HG03280 (cell line): Measurements from ENCODE around the gene POLR2J.
A peak's percentile ranks its signal among the peaks of the same experiment; 100 is the strongest.

Experiments used
- ATAC-seq: cut with Tn5 transposase; IDR thresholded peaks from one replicate; pipeline ENCODE4 v1.9.1; 2021; ENCODE audit warnings: mild to moderate bottlenecking, moderate library complexity; ENCODE audit not compliant: unreplicated experiment

The POLR2J gene

DNA sequence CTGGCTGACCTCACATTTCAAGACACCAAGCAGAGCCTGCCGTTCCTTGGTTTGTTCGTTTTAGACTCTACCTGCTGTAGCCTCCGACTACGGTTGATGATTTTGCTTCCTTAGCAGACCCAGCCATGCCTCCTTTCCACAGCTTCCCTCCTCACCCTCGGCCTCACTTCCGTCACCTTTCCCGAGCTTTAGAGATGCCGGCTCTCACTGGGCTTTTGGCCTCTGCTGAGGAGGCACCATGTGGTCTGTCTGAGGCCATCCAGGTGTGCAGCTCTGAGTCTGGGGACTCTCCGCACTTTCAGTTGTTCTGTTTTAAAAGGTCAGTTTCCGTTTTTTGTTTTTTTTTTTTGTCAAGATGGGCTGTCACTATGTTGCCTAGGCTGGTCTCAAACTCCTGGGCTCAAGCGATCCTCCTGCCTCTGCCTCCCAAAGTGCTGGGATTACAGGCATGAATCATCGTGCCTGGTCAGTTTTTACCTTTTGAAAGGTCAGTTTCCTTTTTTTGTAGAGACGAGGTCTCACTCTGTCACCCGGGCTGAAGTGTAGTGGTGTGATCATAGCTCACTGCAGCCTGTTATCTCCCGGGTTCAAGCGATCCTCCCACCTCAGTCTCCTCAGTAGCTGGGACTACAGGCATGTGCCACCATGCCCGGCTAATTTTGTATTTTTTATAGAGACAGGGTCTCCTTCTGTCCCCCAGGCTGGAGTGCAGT is 33.6 kb downstream of the POLR2J start:
- ATAC-seq = peak; percentile 67

DNA sequence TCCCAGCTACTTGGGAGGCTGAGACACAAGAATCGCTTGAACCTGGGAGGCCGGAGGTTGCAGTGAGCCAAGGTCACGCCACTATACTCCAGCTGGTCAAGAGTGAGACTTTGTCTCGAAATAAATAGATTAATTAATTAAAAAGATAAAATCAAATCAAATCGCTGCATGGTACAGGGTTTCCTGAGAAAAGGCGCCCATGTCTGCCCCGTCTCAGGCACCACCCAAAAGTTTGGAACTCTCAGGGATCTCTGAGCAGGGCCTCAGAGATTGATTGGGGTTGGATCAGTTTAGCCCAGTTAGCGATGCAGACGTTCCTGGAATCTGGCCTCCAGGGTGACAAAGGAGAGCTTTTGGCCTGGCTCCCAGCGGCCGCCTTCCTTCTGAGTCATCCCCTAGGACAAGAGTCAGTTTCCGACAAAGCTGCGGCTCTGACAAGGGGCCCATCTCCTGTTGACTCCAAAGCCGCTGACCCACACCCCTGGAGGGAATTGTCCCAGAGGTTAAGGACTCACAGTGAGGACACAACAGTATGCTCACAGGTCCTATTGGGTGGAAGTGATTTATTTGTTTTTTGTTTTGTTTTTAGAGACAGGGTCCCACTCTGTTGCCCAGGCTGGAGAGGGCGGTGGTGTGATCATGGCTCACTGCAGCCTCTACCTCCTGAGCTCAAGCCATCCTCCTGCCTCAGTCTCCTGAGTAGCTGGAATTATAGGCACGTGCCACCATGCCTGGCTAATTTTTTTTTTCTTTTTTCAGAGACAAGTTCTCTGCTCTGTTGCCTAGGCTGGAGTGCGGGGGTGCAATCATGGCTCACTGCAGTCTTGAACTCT is 38.5 kb downstream of the POLR2J start:
- ATAC-seq = no peak

DNA sequence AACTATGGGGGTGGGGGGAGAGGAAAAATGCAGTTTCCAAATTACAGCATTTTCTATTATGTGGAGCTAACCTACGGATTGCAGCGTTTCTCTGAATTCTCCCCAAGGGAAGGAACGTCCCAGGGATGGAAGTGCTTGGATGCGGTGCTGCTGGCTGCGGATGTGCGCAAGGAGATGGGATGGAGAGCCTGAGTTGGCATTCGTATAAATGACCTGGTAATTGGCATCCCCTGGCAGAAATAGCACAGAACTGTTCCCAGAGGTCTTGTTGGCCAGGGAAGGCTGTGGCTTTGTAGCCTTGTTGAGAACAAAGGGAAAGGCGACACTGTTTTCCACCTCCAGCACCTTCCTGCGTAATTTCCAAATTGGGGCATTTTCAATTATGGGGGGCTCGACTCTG is 42.6 kb downstream of the POLR2J start:
- ATAC-seq = no peak

DNA sequence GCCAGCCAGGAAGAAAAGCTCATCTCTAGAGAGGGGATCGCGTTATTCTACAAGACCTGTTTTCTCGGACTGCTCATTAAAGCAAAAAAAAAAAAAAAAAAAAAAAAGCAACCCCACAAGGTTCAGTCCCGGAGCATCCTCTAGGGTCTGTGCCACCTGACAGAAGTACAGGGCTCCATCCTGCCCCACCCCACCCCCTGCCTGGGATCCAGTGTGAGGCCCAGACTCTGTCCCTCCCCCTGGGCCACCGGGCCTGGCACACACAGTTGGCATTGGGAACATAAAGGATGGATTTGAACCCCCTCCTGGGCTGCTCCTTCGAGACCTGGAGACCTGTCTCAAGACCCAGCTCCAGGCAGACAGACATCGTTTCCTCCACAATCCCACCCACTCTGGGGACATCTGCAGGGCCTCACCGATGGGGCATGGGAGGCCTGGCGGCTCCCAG is 44.7 kb downstream of the POLR2J start:
- ATAC-seq = no peak

DNA sequence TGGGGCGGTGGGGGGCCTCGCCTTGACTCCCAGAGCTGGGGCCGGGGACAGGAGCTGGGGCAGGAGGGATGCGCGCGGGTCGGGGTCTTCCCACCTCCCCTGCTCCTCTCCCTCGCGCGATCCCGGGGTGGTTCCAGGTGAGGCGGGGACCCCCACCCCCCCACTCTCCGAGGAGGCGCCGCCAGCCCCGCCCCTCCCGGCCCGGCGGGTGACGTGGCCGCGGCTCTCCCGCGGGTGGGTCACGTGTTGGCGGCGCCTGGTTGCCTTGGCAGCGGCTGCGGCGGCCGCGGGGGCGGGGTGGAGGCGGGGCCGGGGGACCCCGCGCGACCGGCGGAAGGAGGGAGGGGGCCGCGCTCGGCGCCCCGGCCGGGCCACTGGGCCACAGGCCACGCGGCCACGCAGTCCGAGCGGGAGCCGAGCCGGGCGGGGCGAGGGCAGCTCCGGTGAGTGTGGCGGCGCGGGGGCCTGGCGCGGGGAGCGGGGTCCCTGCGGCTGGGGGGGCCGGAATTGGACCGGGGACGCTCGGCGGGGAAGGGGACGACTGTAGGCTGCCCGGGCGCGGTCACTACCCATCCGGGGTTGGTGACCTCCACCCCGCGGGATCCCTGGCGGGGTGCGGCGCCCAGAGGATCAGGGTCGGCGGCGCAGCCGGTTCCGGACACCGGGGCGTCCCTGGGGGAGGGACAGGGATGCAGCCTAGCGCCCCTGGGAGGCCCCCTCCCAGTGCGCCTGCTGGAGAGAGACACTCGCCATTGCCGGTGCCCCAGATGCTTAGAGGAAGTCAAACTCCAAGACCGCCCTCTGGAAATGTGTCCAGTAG is 45.3 kb downstream of the POLR2J start, which contains the start of gene ORAI2:
Gene ORAI2, plus strand, starts transcription at position 357 of the 820 bp plus-strand sequence. CDS start 5,382 bp downstream, outside the sequence.
- peak; percentile 69 for ATAC-seq

DNA sequence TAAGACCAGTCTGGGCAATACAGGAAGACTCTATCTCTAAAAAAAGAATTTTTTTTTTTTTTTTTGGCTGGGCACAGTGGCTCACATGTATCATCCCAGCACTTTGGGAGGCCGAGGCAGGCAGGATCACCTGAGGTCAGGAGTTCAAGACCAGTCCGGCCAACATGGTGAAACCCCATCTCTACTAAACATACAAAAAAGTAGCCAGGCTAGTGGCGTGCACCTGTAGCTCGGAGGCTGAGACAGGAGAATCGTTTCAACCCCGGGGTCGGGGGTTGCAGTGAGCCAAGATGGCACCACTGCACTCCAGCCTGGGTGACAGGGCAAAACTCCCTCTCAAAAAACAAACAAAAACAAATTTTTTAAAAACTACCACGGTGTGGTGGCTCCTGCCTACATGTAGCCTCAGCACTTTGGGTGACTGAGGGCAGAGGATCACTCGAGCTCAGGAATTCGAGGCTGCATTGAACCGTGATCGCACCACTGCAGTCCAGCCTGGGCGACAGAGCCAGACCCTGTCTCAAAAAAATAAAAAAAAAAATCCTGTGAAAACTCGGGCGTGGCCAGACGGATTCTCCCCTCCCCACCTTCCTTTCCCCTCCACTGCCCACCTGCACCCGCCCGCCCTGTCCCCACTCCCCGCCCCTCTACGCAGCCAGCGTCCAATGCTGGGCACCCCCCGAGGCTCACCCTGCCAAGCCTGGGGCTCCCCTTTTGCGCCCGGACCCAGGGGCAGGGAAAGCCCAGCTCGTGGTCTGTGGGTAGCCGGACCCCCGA is 46.1 kb downstream of the POLR2J start:
- ATAC-seq = peak; percentile 32

DNA sequence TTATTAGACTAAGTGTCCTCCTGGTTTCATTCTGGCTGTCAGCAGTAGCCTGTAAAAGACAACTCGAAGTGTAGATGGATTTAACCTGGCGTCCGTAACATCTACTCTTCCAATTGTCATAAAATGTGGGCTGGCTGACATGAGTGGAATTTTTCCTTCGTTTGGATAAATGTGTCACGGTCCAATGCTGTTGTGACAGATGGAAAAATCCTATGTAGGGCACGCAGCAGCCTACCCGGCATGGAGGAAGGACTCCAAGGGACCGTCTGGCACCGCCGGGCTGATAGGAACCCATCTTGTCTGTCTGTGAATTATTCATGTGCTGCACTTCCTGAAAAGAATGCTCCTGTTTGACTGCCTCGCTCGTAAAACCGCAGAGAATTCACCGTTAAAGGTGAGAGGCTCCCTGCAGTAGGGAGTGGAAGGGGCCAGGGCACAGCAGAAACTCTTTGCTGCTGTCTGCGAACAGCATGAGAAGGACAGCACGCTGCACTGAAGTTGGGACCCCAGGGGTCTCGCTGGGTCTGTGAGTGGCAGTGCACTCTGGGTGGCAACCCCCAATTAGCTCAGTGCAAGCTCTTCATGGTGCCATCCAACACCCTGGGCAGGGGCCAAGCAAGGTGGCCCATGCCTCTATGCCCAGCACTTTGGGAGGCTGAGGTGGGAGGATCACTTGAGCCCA is 47.0 kb downstream of the POLR2J start:
- ATAC-seq = no peak

DNA sequence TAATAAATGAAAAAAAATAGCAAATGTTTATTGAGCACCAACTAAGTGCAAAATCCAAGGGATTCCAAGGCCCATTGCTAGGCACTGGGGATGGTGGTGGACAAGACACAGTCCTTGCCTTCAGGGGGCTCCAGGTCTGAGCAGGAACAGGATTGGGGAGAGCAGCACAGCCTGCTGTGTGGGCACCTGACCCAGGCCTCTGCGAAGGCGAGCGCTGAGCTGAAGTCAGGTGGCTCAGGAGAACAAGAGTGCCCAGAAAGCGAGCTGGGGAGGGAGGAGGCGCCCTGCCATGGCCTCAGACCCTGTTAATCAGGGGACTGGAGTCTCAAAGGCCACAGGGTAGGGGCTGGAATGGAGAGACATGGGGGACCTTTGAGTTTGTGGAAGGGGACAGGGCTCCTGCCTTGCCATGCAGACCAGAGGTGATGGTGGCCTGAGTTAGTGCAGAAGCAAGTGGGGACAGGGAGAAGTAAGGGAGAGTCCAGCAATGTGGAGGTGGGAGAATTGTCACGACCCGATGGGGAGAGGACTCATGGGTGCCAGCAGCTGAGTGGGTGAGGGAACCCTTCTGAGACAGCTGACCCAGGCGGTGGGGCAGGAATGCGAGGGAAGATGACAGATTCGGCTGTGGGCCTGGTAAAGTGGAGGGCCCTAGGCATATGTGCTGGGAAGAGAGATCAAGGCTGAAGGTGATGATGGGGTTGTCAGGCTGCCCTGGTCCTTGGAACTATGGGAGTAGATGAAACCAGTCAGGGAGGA is 49.4 kb downstream of the POLR2J start:
- no peak for ATAC-seq

DNA sequence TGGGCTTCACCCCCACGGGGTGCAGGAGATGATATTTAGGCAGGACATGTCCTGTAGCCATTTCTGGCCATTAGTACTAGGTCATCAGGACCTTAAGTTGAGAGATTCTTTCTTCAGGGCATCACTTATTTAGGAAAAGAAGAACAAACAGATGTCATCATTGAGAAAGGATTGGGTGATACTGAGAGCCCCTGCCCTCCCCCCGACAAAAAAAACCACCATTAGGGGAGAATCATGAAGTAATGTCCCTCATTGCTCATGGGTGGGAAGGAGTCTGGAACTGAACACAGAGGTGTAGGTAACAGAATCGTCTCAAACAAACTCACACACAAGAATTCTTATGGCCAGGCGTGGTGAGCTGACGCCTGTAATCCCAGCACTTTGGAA is 51.7 kb downstream of the POLR2J start:
- no peak for ATAC-seq

DNA sequence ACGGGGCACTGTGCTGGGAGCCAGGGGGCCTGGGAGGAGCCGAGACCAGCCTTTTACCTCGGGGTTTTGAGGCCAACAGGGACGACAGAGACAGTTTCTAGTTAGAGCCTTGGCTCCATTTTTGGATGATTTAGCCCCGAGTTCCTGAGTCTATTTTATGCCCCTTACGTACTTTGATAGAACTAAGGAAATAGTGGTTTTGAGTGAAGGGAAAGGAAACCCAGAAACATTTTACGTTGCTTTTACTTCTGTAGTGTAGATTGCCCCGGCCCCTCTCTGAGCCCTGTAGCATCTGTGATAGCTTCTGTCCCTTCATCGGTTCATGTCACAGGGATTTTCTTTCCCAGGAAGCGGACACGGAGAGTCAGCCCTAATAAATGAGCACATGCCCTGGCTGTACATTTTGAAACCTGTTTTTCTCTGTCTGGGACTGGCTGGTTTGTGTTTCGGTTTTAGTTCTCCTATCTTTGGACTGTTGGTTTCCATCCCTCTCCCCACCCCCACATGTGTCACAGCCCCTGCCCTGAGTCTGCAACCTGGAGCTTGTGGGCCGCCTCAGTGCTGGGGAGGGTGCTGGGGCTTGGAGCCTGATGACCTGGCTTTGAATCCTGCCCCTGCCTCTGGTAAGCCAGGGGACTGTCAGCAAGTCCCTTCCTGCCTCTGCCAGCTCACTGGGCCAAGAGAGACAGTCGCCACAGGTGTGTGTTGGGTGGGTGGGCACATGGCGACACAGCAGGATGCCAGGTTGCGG is 52.3 kb downstream of the POLR2J start:
- peak; percentile 42 for ATAC-seq

DNA sequence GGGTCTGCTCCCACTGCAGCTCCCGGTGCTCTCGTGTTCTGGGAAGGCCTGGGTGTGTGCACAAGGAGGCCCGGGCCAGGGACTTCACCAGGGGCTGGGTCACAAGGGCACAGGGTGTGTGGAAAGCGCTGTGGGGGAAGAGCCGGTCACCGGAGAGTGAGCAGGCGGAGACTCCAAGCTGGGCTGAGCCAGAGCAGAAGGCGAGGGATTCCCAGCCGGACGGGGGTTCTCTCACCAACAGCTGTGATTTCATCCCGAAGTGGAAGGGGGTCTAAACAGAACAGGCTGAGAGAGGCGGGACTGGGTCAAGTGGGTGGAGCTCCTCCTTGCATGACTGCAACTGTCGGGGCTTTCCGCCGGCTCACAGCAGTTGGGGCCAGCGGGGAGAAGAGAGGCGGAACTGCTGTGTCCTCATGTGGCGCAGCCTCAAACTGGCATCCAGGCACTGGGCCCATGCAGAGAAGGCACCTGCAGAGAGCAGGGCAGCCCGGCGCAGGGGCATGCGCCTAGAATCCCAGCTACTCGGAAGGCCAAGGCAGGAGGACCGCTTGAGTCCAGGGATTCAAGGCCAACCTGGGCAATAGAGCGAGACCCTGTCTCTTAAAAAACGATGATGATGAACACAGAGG is 53.0 kb downstream of the POLR2J start:
- ATAC-seq = peak; percentile 68

DNA sequence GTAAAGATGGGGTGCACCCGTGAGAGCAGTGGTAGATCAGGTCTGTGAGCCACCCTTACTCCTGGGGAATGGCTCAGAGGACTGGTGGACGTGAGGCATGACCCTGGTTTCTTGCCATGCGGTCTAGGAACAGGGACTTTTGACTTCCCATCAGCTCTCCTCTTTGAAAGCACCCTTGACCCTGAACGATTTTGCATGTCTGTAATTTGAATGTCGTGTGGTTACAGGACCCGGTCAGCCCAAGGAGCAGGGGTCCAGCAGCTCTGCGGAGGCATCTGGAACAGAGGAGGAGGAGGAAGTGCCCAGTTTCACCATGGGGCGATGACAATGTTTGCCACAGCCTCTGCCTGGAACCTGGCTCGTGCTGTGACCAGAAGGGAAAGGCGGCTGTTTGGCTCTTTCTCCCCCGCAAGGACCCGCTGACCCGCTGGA is 53.9 kb downstream of the POLR2J start:
- ATAC-seq = no peak

DNA sequence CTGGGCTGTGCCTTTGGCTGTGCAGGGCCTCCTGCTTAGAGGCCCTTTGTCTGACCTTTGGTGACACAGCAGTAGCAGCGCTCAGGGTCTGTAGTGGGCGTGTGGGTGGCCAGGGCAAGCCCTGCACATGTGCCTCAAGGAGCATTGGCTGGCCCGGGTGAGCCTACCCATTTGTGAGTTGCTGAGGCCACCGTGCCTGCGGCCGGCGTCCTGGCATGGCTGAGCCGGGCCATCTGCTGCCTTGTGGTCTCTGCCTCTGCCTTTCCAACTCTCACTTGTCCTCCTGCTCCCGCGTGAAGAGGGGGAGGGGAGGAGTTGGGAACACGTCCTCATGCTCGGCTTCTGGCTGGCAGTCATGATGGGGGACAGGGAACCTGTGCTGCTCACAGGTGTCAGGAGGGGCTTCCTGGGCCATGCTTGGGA is 54.6 kb downstream of the POLR2J start:
- no peak for ATAC-seq
